Measurements from ENCODE around the gene CYP8B1.
"Not testable (repeated sequence)": the region's sequence is repeated elsewhere in the genome, so short reads cannot be mapped to it uniquely, and the experiment has no call there.

CYP8B1 gene

DNA sequence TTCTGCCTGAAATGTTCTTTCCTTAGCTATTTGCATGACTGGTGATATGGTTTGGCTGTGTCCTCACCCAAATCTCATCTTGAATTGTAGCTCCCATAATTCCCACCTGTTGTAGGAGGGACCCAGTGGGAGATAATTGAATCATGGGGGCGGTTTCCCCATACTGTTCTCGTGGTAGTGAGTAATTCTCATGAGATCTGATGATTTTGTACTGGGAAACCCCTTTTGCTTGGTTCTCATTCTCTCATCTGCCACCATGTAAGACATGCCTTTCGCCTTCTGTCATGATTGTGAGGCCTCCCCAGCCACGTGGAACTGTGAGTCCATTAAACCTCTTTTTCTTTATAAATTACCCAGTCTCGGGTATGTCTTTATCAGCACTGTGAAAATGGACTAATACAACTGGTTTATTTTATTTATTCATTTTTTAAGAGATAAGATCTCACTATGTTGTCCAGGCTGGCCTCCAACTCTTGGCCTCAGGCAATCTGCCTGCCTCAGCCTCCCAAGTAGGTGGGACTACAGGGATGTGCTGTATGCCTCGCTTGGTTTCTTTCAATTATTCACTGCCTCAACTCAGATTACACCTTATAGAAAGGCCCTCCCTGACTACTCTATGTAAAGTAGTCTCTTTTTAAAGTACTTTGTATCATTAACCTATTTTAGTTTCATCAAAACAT lies 7.7 kb upstream of the CYP8B1 start:
- not testable (repeated sequence) for DNase-seq

DNA sequence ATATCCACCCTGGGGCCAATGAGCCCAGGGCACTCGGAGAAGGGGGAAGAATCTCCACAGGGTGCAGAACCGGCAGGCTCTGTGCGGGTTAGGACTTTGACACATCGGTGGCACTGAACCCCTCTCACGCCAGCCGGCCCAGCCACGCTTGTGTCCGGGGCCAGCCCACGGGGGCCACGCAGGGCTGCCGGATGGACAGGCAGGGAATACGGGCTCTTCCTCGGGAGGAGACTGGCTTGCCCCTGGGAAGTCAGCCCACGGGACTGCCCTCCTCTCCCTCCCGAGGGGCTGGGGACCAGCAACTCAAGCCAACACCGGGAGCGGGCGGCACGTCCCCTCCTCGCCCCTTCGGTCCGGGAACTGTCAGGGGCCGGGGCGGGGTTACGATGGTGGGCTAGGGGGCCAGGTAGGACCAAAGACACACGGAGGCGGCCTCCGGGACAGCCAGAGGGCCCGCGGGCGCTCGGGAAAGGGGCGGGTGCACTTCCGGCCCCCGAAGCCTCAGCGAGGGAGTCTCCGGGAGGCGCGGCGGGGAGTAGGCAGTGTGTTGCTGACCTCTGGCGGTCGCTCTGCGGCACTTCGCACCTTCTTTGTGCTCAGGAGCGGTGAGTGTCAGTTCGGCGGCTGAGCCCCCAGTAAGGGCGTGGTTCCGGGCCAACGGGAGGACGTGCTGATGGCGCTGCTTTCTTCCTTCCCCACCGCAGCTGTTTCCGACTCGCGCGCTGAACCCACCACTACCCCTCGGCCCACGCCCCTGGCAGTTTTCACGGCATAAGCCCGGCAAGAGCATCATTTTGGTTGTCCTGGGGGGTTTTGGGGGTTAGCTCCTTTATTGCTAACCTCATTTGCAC lies 5.1 kb upstream of the CYP8B1 start:
- DNase-seq = peak; percentile 41

DNA sequence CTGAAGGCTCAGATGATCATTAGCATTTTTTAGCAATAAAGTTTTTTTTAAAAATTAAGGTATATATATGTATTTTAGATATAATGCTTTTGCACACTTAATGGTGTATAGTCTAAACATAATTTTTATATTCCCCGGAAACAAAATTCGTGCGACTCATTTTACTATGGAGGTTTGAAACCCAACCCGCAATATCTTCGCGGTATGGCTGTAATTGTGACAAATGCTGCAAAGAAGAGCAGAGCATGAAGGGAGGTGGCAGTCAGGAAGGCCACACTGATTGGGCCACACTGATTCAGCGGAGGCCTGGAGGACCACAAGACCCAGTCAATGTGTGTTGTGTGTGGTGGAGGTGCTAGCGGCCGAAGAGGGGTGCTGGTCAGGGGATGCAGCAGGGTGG lies 4.5 kb upstream of the CYP8B1 start:
- DNase-seq = no peak

DNA sequence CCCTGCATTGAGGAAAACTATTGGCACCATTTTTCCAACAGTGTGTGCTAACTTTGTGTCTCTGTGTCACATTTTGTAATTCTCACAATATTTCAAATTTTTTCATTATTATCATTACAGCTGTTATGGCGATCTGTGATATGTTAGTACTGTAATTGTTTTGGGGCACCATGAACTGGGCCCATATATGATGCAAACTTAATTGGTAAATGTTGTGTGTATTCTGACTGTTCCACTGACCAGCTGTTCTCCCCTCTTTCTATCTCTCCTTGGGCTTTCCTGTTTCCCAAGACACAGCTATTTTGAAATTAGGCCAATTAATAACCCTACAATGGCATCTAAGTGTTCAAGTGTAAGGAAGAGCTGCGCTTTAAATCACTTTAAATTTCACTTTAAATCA lies 2.2 kb upstream of the CYP8B1 start:
- DNase-seq = no peak

DNA sequence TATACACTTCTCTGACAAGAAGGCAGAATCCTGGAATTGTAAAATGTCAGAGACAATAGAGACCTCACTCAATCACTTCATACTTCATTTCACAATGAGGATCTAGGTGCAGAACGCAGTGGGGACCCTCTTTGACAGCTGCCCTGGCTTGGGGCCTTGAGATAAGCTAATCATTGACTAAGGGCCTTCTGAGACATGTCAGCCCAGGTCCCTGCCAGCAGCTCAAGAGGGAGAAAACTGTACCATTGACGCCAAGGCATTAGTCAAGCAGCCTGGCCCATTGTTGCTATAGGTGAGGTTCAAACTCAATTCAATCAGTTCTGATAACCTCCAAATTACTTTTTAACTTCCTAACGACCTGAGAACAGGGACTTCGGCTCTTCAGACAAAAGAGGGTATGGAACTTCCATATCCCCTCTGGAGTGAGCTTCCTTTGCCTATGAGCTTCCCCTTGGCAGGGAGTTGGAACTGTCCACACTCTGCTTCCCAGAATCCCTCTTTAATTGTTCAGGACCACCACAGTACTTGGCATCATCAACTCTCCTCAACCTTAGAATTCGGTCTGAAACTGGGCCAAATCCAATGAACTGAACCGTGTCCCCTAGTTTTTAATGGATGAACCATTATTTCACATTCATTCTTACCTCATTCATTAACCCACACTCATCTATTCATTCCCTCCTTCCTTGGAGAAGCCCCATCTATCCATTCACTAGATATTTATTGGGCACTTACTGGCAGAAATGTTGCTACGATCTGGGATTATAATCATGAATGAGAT lies 1.5 kb upstream of the CYP8B1 start:
- no peak for DNase-seq

DNA sequence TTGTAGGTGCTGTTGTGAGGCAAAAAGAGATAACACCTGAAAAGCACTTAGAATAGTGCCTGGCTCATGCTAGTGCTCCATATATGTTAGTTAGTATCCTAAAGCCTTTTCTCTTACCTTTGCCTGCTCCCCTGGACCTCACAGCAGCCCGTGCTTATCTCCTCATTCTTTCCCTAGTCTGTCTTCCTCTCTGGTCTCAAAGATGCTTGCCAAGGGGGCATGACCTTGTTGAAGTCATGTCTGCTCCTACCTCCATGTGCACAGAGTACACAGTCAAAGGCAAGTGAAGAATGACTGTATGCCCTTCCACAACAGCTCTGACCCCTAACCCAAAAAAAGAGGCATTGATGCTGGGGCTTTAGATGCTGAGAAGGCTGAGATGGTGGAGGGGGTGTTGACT lies 722 bp upstream of the CYP8B1 start:
- no peak for DNase-seq

DNA sequence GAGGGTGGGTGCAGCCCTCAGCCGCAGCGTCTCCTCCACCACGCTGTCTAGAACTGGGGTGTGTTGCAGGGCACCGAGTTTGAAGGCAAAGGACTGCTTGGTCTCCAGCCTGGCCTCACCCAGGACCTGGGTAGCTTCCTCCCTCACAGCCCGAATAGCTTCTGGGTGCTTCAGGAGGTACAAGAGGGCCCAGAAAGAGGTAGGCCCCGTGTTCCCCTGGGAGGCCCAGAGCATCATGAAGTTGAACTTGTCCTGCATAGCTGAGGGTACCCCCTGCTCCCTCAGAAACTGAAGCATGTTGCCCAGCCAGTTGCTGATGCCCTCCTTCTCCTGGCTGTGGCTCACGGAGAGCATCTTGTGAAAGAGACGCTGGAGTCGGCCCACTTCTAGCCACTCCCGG lies 930 bp downstream of the CYP8B1 start:
- DNase-seq = no peak

DNA sequence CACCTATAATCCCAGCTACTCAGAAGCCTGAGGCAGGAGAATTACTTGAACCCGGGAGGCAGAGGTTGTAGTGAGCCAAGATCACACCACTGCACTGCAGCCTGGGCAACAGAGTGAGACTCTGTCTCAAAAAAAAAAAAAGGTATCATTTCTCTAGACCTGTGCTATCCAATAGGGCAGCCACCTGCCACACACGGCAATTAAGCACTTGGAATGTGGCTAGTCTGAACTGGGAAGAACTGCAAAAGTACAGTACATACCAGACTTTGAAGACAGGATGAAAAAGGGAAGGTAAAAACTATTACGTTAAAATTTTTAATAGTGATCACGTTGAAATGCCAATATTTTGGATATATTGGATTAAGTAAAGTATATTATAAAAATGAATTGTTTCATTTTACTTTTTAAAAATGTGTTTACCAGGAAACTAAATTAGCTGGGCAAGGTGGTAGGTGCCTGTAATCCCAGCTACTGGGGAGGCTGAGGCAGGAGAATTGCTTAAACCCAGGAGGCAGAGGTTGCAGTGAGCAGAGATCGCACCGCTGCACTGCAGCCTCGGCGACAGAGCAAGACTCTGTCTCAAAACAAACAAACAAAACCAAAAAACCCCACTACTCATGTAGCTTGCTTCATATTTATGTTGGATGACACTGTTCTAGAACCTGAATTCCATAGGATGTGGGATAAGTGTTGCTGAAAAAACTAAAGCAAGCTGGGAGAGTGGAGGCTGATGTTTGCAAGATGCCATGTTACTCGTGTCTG lies 2.3 kb downstream of the CYP8B1 start:
- DNase-seq = no peak

DNA sequence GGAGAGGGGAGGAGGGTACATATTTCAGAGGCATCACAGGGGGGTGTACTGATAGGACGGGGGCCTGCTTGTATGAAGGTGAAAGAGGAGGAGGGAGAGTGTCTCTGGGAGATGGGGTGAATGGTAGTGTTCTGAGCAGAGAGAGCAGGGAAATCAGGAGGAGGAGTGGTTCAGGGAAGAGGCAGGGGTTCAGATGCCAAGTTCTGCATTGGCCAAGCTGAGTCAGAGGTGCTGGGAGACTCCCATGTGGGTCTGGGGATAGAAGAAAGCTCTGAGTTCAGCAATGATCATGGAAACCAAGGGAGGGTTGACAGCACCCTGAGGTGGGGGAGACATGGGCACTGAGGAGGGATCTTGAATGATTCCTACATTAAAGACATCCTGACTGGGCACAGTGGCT lies 3.0 kb downstream of the CYP8B1 start:
- no peak for DNase-seq

DNA sequence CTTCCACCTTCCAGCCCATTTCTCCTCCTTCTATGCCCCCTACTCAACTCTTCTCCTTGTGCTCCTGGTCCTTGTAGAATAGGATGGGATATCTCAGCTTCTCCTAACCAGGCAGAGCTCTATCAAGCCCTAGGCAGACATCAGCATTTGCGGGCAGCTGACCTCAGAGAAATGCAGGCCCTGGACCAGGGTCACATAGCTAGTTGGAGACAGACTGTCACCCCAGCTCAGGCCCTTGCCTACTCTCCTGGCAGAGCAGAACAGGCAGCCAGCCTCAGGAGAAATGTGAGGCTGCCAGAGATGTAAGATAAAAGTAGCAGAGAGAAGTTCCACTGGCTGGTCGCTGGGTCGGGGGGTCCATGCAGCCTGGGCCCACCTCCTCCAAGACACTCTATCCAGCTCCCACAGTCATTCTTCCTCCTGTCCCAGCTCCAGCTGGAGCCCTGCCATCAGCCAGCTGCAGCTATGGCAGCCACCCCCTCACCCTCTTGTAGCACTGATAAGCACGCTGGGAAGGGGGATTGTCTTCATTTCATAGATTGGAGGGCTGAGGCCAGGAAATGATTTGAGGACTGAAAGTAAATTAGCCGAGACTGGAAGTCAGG lies 4.0 kb downstream of the CYP8B1 start:
- no peak for DNase-seq

DNA sequence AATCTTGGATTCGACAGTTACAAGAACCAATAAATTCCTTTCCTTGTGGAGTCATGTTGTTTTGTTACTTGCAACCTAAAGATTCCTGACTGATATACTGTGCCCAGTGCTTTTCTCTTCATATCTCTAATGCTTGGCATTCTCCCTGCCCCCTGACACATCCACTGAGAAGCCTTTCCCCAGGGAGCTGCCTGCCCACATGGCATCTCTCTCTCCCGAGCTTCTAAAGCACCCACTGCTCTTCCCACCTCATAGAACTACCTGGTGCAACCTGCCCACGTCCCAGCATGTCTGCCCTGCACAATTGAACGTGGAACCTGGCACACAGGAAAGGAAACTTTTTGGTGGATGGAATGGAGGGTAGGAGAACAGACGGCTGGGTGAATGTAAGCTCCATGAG lies 6.8 kb downstream of the CYP8B1 start:
- no peak for DNase-seq

DNA sequence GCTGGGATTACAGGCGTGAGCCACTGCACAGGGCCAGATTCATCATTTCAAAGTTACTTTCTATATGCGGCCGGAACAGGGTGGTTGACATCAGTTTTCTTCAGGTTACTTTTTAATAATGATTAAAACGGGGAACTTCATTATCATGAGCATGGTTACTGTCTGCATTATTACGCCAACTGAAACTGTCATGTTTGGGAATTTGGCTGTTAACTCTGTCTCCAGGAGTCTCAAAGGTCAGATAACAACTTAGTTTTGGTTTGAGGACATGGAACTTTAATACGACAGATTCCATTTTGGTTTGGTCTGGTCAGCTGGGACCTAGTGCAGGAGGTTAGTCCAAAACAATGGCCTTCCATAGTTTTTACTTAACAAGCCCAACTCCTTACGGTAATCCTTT lies 8.5 kb downstream of the CYP8B1 start:
- no peak for DNase-seq

DNA sequence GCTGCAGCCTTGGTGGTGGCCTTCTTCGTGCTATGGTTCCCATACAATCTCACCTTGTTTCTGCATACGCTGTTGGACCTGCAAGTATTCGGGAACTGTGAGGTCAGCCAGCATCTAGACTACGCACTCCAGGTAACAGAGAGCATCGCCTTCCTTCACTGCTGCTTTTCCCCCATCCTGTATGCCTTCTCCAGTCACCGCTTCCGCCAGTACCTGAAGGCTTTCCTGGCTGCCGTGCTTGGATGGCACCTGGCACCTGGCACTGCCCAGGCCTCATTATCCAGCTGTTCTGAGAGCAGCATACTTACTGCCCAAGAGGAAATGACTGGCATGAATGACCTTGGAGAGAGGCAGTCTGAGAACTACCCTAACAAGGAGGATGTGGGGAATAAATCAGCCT lies 10.4 kb downstream of the CYP8B1 start:
- no peak for DNase-seq

DNA sequence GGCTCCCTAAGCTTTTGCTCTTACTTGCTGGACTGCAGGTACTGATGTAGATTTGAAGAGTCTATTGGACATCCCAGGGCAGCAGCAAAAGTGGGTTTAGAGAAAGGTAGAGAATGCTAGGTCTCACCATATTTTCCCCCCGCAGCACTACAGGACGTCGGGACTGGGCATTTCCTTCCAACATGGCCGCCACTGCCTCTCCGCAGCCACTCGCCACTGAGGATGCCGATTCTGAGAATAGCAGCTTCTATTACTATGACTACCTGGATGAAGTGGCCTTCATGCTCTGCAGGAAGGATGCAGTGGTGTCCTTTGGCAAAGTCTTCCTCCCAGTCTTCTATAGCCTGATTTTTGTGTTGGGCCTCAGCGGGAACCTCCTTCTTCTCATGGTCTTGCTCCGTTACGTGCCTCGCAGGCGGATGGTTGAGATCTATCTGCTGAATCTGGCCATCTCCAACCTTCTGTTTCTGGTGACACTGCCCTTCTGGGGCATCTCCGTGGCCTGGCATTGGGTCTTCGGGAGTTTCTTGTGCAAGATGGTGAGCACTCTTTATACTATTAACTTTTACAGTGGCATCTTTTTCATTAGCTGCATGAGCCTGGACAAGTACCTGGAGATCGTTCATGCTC lies 11.2 kb downstream of the CYP8B1 start:
- DNase-seq = no peak

DNA sequence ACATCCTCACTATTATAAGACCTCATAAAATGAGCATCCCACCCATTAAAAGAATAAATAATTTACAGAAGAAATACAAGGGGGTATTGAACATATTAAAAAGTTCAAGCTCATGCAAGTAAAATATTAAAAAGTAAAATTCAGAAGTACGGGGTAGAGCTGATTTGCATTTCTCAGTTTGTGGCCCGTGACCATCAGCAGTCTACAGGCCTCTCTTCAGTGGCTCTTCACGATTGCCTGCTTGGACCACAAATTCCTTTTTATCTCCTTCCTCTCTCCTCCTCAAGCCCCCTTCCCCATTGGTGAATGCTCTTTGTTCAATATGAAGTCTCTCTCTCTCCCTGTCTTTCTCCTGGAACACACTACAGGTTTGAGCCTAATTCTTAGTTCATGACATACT lies 19.1 kb downstream of the CYP8B1 start:
- no peak for DNase-seq

DNA sequence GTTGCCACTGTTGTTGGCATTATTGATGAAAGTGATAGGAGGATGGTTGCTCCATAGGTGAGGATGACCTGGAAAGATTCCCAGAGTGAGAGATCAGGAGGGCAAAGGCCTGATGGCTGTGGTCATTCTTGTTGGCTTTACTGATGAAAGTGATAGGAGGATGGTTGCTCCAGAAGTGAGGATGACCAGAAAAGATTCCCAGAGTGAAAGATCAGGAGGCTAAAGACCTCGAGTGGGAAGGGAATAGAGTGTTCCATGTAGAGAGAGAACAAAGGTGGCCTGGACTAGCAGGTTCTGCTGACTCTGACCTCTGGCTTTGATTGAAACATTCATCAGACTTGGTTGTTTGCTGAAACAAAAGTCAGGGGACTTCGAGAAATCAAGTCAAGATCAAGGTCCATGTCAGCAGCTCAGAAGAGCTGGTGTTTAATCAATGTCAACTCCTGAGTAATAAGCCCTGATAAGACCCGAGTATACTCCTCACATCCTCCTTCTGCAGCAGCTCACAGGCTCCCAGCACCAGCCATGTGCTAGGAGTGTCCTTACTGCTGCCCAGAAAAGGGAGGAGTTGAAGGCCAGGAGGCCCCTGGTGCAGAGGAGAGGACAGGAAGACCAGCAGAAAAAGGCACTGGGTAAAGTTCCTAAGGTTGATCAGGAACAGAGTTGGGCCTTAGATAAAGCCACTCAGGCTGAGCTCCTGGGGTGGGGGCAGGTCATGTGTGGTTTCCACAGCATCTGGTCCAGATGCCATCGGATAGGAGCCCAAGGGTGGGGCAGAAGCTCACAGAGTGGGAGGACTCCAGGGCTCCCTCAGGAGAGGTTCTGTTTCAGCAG lies 19.9 kb downstream of the CYP8B1 start:
- no peak for DNase-seq

DNA sequence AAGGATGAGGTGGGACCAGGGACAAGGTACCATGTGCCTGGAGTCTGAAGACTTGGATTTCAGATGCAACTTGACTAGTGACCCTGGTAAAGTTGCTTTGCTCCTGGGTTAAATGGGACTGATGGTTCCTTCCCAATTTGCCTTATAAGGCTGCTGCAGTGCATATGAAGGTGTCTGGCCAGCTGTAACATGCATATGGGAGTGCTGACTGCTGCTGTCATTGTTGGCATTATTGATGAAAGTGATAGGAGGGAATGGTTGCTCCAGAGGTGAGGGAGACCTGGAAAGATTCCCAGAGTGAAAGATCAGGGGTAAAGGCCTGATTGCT lies 20.5 kb downstream of the CYP8B1 start:
- DNase-seq = no peak

DNA sequence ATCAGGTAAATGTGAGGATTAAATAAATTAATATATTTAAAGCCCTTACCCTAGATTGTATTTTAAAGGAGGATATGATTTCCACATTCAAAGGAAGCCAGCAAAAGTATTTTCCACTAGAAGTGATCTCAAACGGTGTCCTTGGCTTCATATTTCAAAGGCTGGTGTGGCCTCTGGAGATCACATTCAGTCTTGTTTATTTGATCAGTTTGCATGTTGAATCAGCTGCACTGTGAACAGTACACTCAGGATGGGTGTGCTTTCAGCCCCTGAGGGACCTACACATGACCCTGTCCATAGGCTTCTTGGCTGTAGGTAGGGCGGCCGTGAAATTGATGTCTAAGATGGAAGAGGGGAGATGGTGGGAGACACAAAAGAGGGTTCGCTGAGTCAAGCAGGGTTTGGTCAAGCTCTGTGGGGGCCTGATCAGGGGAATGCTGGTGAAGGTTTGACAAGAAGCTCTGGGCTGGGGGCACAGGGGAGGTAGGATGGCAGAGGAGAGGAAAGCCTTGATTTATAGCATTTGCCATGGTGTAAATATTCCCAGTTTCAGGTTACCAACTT lies 21.9 kb downstream of the CYP8B1 start:
- DNase-seq = no peak

DNA sequence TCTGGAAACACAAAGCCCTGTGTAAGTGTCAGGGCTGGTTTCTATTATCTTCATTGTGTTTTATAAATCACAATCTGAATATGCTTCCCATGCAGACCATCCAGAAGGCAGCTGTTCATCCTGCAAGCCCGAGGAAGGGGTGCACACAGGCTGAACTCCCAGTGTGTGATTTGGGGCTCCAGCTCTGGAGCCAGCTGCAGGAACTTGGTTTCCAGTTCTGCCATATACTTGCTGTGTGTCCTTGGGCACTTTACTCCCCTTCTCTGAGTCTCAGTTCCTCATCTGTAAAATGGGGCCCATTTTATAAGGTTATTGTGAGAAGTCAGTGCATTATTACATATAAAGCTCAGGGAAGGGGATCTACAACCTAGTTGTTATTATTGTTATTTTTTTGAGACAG lies 22.6 kb downstream of the CYP8B1 start:
- no peak for DNase-seq

DNA sequence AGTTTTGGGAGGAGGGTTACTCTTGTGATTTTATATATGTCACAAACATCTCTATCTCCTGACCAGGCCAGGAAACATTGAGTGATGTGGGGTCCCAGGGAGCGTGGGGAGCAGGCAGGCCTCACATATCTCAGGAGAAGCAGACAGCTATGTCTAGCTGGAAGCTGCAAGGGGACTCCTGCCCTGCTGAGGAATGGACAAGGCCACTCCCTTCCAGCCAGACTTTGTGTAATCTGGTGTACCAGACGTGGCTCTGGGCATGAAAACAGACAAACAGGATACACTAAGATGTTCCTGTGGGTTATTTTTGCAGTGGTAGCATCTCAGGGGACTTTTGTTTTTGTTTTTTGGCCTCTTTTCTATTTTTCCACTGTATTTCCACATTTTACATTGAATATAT lies 23.2 kb downstream of the CYP8B1 start:
- no peak for DNase-seq

DNA sequence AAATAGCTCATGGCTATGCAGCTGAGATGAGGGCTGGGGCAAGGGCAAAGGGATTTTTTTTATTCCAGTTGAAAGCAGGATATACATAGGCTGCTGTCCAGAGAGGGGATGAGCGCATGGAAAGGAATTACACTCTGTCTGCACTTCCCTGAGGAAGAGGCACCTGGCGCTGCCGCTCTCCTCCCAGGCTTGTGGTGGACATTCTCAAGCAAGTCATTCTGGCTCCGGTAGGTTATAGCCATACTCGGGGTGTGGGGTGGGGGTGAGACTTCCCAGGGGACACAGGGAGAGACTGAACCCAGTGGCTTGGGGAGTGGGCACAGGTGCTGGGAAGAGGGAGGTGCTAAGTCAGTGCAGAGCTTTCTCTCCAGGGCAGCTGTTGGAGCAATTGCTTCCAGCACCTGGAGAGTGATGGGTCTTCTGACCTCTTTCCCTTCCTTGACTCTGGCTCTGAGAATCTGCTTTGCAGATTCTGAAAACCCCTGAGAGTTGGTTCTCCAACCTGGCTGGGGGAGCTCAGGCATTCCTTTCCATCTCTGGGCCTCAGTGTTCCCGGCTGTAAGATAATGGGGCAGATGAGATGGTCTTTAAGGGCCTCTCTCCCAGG lies 24.3 kb downstream of the CYP8B1 start:
- DNase-seq = no peak
